Measurements from ENCODE around the gene ZNF385A.

DNA sequence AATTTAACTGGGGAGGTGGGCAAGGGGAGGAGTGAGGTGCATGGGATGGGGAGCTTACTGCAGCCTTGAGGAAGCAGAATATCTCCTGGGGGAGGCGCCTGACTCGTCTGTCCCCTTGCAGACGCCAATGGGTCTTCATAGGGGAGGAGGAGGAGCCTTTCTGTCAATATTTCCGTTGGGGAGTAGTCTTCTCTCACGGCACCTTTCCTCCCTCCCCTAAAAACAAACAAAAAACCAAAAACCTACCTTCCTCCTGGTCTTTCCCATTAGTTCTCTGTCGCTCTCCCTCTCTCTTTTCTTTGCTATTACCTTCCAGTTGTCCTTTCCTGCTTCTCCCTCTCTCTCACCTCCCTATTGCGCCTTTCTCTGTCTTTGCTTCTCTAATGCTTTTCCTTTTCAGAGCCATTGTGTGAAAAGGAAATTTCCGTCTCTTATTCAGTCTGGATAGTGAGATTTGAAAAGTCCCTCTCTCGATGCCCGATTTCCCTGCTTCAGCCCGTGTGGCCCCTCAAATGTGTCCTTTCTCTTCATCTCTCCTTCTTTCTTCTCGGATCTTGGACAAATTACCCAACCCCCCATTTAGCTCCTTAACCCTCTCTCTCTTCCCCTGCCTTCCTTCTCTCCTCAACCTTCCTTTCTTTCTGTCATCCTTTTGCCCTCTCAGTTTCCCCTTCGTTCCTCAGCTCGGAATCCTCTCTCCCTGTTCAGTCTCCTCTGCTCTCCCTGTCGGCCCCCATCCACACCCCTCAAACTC, 26.2 kb downstream of the ZNF385A start:
- no peak for TF ChIP-seq CTCF (IDR thresholded peaks at IDR 0.05)
- no peak for TF ChIP-seq POLR2A (IDR thresholded peaks at IDR 0.05)
- no peak for TF ChIP-seq EP300 (IDR thresholded peaks at IDR 0.05)

All from tibial nerve (tissue), 4 donors.